PC-3 (cell line): ENCODE data around the gene PRRC1. TPM values are rescaled to one million over a fixed set of nuclear protein-coding genes. Genes with fewer than 3 reads are reported as not detected.
A peak's percentile ranks its signal among the peaks of the same experiment; 100 is the strongest.

ENCODE experiments used
- ATAC-seq: fragments of 200-7000 bp; cut with Tn5 transposase; 2 replicates; pipeline ENCODE4 v1.9.1; 2020; ENCODE audit warnings: mild to moderate bottlenecking, moderate library complexity
- BruUV-seq: library from RNA; stranded (reverse); fragments of 400-500 nt; replicated peaks from 2 replicates; lab custom pipeline; 2021; lab: Mats Ljungman, UMichigan
- CTCF ChIA-PET: fragments of 300-600 bp; sonication (Branson Sonifier 250); formaldehyde crosslinking; loops from one replicate; lab custom pipeline; 2022; ENCODE audit warnings: antibody characterized with exemption; lab: Charles Lee
- POLR2A ChIA-PET: fragments of 300-600 bp; sonication (Branson Sonifier 250); formaldehyde crosslinking; loops from one replicate; lab custom pipeline; 2022; ENCODE audit warnings: antibody characterized with exemption; ENCODE audit not compliant: unreplicated experiment; lab: Charles Lee
- DNase-seq: peaks from one replicate; pipeline ENCODE4 v3.0.0-alpha.2; 2015
- H2AFZ ChIP-seq: fragments of 300-600 bp; sonication (generic); 2 replicates; pipeline ENCODE4 v1.6.0; 2016; ENCODE audit warnings: antibody characterized with exemption, low read length
- H3F3A ChIP-seq: fragments of 300-600 bp; sonication (generic); one replicate; pipeline ENCODE4 v1.6.0; 2017; ENCODE audit warnings: antibody characterized with exemption, low read length, control low read depth, mild to moderate bottlenecking; ENCODE audit not compliant: unreplicated experiment
- H3K27ac ChIP-seq: fragments of 300-600 bp; sonication (generic); 2 replicates; pipeline ENCODE4 v1.5.1; 2016; ENCODE audit warnings: mild to moderate bottlenecking, low read length
- H3K27me3 ChIP-seq: fragments of 300-600 bp; sonication (generic); 2 replicates; pipeline ENCODE4 v1.6.1; 2016; ENCODE audit warnings: low read length, mixed read lengths
- H3K36me3 ChIP-seq: fragments of 300-600 bp; sonication (generic); 2 replicates; pipeline ENCODE4 v1.6.1; 2016; ENCODE audit warnings: low read depth, mixed run types, low read length, mixed read lengths
- H3K4me1 ChIP-seq: fragments of 300-600 bp; sonication (generic); 2 replicates; pipeline ENCODE4 v1.5.1; 2016; ENCODE audit warnings: low read length; ENCODE audit not compliant: insufficient read depth
- H3K4me2 ChIP-seq: fragments of 300-600 bp; sonication (generic); 2 replicates; pipeline ENCODE4 v1.6.0; 2016; ENCODE audit warnings: low read length
- H3K4me3 ChIP-seq: fragments of 300-600 bp; sonication (generic); 2 replicates; pipeline ENCODE4 v1.5.1; 2016; ENCODE audit warnings: mild to moderate bottlenecking, low read length, mixed read lengths
- H3K79me2 ChIP-seq: fragments of 300-600 bp; sonication (generic); 2 replicates; pipeline ENCODE4 v1.6.1; 2017; ENCODE audit warnings: low read length, mixed read lengths
- H3K9ac ChIP-seq: fragments of 300-600 bp; sonication (generic); 2 replicates; pipeline ENCODE4 v1.6.0; 2016; ENCODE audit warnings: mild to moderate bottlenecking, low read length
- H3K9me2 ChIP-seq: fragments of 300-600 bp; sonication (generic); replicated peaks from 2 replicates; pipeline ENCODE4 v1.6.1; 2016; ENCODE audit warnings: mixed run types, low read length, mixed read lengths
- H3K9me3 ChIP-seq: fragments of 300-600 bp; sonication (generic); 2 replicates; pipeline ENCODE4 v1.6.1; 2016; ENCODE audit warnings: low read length, mixed read lengths
- H4K20me1 ChIP-seq: fragments of 300-600 bp; sonication (generic); 2 replicates; pipeline ENCODE4 v1.6.1; 2016; ENCODE audit warnings: low read length, mixed read lengths
- EZH2 ChIP-seq: fragments of 300-600 bp; sonication (generic); IDR thresholded peaks from one replicate; pipeline ENCODE4 v1.6.1; 2017; ENCODE audit warnings: antibody characterized with exemption, mild to moderate bottlenecking, low read length; ENCODE audit not compliant: unreplicated experiment
- EZH2phosphoT487 ChIP-seq: fragments of 300-600 bp; sonication (generic); IDR thresholded peaks from 2 replicates; pipeline ENCODE4 v1.6.1; 2018; ENCODE audit warnings: mild to moderate bottlenecking, antibody characterized with exemption, low read length, borderline replicate concordance
- intact Hi-C: fragments of 100-400 bp; cut with micrococcal nuclease; formaldehyde crosslinking; loops from 2 replicates; pipeline ENCODE4 v1.9.0; 2023
- total RNA-seq: library from RNA; depleted of rRNA; stranded (reverse); fragments of >200 nt; gene quantifications from 2 replicates; pipeline ENCODE4 v1.2.3, GENCODE V29; 2014
- TF ChIP-seq, protein P1 (sequence below): fragments of 300-600 bp; sonication (generic); conservative IDR thresholded peaks from 2 replicates; pipeline ENCODE4 v1.5.1; 2017; ENCODE audit warnings: antibody characterized with exemption, low read depth, mild to moderate bottlenecking, low read length

PRRC1 gene
- total RNA-seq, 1 experiment from 2014 or later = 56.4 TPM

DNA sequence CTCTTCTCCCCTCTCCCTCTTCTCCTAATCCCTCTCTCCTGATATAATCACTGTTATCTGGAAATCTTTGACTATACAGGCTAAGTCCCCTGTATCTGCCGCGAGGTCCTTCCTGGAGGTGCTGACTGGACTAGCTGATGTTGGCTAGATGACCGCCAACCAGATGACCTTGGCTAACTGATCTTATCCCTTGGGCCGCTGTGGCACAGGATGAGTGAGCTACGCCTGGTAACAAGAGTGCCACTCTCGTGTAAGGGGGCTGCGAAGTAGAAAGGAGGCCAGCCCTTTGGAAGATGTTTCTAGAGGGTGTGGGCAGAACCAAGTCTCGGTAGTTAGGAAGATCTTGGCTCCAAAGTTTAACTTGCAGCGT, 345 bp upstream of the PRRC1 start:
- no peaks in the 10 kb centered on the region for H3F3A ChIP-seq
- ChIA-PET POLR2A (no interaction called here), CTCF (no interaction called here)
- peaks cover 15% of the 10 kb centered on the region for H3K4me1 ChIP-seq
- peaks cover 28% of the 10 kb centered on the region for H3K36me3 ChIP-seq
- TF ChIP-seq EZH2 = no peak
- no peak for TF ChIP-seq EZH2phosphoT487
- TF ChIP-seq, protein P1, sequence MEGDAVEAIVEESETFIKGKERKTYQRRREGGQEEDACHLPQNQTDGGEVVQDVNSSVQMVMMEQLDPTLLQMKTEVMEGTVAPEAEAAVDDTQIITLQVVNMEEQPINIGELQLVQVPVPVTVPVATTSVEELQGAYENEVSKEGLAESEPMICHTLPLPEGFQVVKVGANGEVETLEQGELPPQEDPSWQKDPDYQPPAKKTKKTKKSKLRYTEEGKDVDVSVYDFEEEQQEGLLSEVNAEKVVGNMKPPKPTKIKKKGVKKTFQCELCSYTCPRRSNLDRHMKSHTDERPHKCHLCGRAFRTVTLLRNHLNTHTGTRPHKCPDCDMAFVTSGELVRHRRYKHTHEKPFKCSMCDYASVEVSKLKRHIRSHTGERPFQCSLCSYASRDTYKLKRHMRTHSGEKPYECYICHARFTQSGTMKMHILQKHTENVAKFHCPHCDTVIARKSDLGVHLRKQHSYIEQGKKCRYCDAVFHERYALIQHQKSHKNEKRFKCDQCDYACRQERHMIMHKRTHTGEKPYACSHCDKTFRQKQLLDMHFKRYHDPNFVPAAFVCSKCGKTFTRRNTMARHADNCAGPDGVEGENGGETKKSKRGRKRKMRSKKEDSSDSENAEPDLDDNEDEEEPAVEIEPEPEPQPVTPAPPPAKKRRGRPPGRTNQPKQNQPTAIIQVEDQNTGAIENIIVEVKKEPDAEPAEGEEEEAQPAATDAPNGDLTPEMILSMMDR = no peak
- no peak overlapping the region for H3K27ac ChIP-seq
- BruUV-seq = no TSS peak
- ATAC-seq (no peak), DNase-seq (no peak)
- H3K27me3 ChIP-seq = peaks cover 7% of the 10 kb centered on the region; the same call in 1 of the 2 replicates
- peaks cover 8% of the 10 kb centered on the region for H3K9me3 ChIP-seq
- peak overlapping the region; percentile 41 for H3K9ac ChIP-seq
- H3K4me3 ChIP-seq = peak overlapping the region; percentile 96
- intact Hi-C loops = no loop called here
- peak overlapping the region; percentile 79 for H3K4me2 ChIP-seq
- peaks cover 46% of the 10 kb centered on the region for H3K79me2 ChIP-seq
- H4K20me1 ChIP-seq = peaks cover 15% of the 10 kb centered on the region; the same call in 1 of the 2 replicates
- H2AFZ ChIP-seq = peak overlapping the region; percentile 92
- H3K9me2 ChIP-seq = no peaks in the 10 kb centered on the region

DNA sequence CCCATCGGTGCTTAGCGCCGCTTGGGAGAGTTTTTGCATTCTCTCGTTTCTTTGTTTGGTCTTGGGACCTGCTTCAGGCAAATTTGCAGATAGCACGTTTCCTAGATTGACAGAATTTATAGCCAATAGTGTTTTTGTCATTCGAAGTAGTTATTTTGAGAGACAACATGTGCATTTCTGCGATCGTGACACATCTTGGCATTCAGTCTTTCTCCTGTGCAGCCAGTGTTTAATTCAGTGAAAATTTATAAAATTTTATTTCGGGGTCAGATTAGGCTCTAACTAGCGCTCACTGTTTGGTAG, 830 bp downstream of the PRRC1 start:
- peaks cover 8% of the 10 kb centered on the region for H3K9me3 ChIP-seq
- ATAC-seq = no peak
- CTCF ChIA-PET = no interaction called here
- POLR2A ChIA-PET = no interaction called here
- no peaks in the 10 kb centered on the region for H3K27me3 ChIP-seq
- no peaks in the 10 kb centered on the region for H3K9me2 ChIP-seq
- H3K4me1 ChIP-seq = peaks cover 15% of the 10 kb centered on the region
- H3K9ac ChIP-seq = peak overlapping the region; percentile 94
- BruUV-seq = no TSS peak
- peak; percentile 57 for DNase-seq
- H3K4me3 ChIP-seq = peak overlapping the region; percentile 96
- H2AFZ ChIP-seq = peak overlapping the region; percentile 95
- peaks cover 33% of the 10 kb centered on the region for H3K36me3 ChIP-seq
- peak overlapping the region; percentile 90 for H3K4me2 ChIP-seq
- peaks cover 15% of the 10 kb centered on the region; the same call in 1 of the 2 replicates for H4K20me1 ChIP-seq
- TF ChIP-seq EZH2phosphoT487 (no peak), EZH2 (no peak)
- TF ChIP-seq, protein P1 = no peak
- H3K27ac ChIP-seq = peak overlapping the region; percentile 58
- no peaks in the 10 kb centered on the region for H3F3A ChIP-seq
- H3K79me2 ChIP-seq = peaks cover 50% of the 10 kb centered on the region
- intact Hi-C loops = no loop called here

DNA sequence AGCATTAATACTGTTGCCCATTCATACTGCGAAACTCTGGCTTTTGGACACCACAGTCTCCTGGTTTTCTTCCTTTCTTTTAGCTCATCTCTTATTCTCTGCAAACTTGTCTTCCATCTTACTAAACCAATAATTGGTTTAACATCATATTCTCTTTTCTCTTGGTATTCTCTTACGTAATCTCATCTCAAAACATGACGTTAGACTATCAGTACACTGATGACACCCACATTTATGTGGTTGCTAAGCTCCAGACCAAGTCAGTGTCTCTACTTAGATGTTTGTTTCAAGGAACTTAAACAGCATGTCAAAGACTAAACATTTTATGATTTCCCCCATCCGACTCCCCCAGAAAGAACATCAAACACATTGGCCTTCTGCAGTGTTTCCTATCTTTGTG, 2.1 kb downstream of the PRRC1 start:
- Histone ChIP-seq H4K20me1 (peaks cover 15% of the 10 kb centered on the region; the same call in 1 of the 2 replicates), H3F3A (no peaks in the 10 kb centered on the region), H3K27ac (no peak overlapping the region), H3K4me1 (peaks cover 15% of the 10 kb centered on the region), H3K9me2 (no peaks in the 10 kb centered on the region), H3K36me3 (peaks cover 44% of the 10 kb centered on the region), H2AFZ (no peak overlapping the region), H3K4me3 (peak overlapping the region; percentile 96; the same call in 1 of the 2 replicates), H3K9me3 (peaks cover 8% of the 10 kb centered on the region), H3K79me2 (peaks cover 50% of the 10 kb centered on the region), H3K9ac (no peak overlapping the region), H3K27me3 (no peaks in the 10 kb centered on the region), H3K4me2 (peak overlapping the region; percentile 90)
- no peak for TF ChIP-seq EZH2
- TF ChIP-seq, protein P1 = no peak
- TF ChIP-seq EZH2phosphoT487 = no peak
- intact Hi-C loops = no loop called here
- no peak for DNase-seq
- CTCF ChIA-PET = no interaction called here
- no TSS peak for BruUV-seq
- ATAC-seq = no peak
- POLR2A ChIA-PET = no interaction called here
